Hematopoietic multipotent progenitor cell treated with erythropoietin and hydrocortisone succinate and interleukin-3 and kit ligand, for 15 days (in vitro differentiated cells): ENCODE results near the gene TMEM18.
A peak's percentile ranks its signal among the peaks of the same experiment; 100 is the strongest.
"Not testable (repeated sequence)": the region's sequence is repeated elsewhere in the genome, so short reads cannot be mapped to it uniquely, and the experiment has no call there.

Experiments
- DNase-seq: peaks from one replicate; pipeline ENCODE4 v3.0.0-alpha.2; 2015; ENCODE audit warnings: low spot score

TMEM18 gene

GRCh38 chr2:677056-677958 lies at the start of gene TMEM18:
Gene TMEM18 (minus strand): TSS chr2:677406. CDS start chr2:677345, 61 bp downstream.
- peak; percentile 97 for DNase-seq

- no peak for DNase-seq
Observed at GRCh38 chr2:726169-726568, 49.0 kb upstream of the TMEM18 start.

GRCh38 chr2:725468-725867 lies 48.3 kb upstream of the TMEM18 start:
- no peak for DNase-seq

GRCh38 chr2:723761-724160 lies 46.6 kb upstream of the TMEM18 start:
- DNase-seq, result no peak

GRCh38 chr2:720842-721241 lies 43.6 kb upstream of the TMEM18 start:
- DNase-seq, result no peak

GRCh38 chr2:719734-720133 lies 42.5 kb upstream of the TMEM18 start:
- no peak for DNase-seq

GRCh38 chr2:719191-719590 lies 42.0 kb upstream of the TMEM18 start:
- DNase-seq, result no peak

- no peak for DNase-seq
Observed at GRCh38 chr2:717661-718060, 40.5 kb upstream of the TMEM18 start.

- DNase-seq, result no peak
Observed at GRCh38 chr2:715854-716560, 38.8 kb upstream of the TMEM18 start.

- DNase-seq, result no peak
Observed at GRCh38 chr2:715038-715437, 37.8 kb upstream of the TMEM18 start.

- peak; percentile 26 for DNase-seq
Observed at GRCh38 chr2:714005-714741, 37.0 kb upstream of the TMEM18 start.

- no peak for DNase-seq
Observed at GRCh38 chr2:710867-711665, 33.9 kb upstream of the TMEM18 start.

GRCh38 chr2:709138-709765 lies 32.0 kb upstream of the TMEM18 start:
- no peak for DNase-seq

GRCh38 chr2:708667-709066 lies 31.5 kb upstream of the TMEM18 start:
- no peak for DNase-seq

GRCh38 chr2:705971-706511 lies 28.8 kb upstream of the TMEM18 start:
- no peak for DNase-seq

- DNase-seq, result not testable (repeated sequence)
Observed at GRCh38 chr2:702765-703164, 25.6 kb upstream of the TMEM18 start.

- no peak for DNase-seq
Observed at GRCh38 chr2:696999-697627, 19.9 kb upstream of the TMEM18 start.

GRCh38 chr2:696463-696862 lies 19.3 kb upstream of the TMEM18 start:
- no peak for DNase-seq

- DNase-seq, result no peak
Observed at GRCh38 chr2:694906-695510, 17.8 kb upstream of the TMEM18 start.

GRCh38 chr2:694174-694573 lies 17.0 kb upstream of the TMEM18 start:
- no peak for DNase-seq
